GM19239 (cell line): Measurements from ENCODE around the gene CENPS.

ENCODE experiments used
- DNase-seq: peaks from one replicate; pipeline ENCODE4 v3.0.0; 2011; ENCODE audit warnings: low spot score; ENCODE audit not compliant: insufficient read length
- FAIRE-seq: peaks from 2 replicates; lab custom pipeline; 2011; peaks lifted over from hg19 to GRCh38; lab: Jason Lieb, UNC

Gene CENPS

DNA sequence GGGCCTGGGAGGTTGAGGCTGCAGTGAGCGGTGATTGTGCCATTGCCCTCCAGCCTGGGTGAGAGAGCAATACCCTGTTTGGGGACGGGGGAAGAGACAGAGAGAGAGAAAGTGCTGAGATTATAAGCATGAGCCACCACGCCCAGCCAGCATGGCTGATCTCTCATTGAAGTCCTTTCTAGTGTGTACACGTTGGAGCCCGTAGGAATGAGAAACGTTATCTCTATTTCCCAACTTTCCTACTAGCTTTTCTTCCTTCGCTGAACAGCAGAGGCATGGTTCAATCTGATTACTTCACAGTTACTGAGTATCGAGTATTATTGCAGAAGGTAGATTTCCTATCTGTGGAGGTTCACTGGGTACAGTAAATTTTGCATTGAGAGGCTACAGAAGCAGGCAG is 49.1 kb downstream of the CENPS start:
- no peak for DNase-seq
- FAIRE-seq: no peak

DNA sequence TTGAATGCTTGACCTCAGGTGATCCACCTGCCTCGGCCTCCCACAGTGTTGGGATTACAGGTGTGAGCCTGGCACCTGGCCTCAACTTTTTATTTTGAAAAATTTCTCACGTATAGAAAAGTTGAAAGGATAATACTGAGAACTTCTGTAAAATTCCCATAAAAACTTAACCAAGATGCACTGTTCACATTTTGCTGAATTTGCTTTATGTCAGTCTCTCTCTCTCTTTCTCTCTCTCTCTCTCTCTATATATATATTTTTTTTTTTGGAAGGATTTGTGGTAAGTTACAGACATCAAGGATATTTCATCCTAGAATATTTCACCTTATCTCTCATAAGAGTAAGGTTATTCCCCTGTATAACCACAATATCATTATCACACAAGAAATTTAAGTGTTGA is 50.4 kb downstream of the CENPS start:
- DNase-seq (no peak), FAIRE-seq (no peak)

DNA sequence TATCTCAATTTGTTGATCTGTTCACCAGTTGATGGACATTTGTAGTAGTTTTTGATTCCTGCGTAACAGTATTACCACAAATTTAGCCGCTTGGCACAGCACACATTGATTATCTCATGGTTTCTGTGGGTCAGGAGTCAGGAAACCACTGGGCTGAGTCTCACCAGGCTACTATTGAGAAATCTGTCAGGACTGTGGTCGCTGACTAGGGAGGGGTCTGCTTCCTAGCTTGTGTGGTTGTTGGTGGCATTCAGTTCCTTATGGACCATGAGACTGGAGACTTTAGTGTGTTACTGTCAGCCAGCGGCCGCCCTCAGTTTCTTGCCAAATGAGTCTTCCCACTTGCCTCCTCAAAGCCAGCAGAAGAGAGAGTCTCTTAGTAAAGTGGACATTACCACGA is 54.3 kb downstream of the CENPS start:
- DNase-seq (no peak), FAIRE-seq (no peak)

DNA sequence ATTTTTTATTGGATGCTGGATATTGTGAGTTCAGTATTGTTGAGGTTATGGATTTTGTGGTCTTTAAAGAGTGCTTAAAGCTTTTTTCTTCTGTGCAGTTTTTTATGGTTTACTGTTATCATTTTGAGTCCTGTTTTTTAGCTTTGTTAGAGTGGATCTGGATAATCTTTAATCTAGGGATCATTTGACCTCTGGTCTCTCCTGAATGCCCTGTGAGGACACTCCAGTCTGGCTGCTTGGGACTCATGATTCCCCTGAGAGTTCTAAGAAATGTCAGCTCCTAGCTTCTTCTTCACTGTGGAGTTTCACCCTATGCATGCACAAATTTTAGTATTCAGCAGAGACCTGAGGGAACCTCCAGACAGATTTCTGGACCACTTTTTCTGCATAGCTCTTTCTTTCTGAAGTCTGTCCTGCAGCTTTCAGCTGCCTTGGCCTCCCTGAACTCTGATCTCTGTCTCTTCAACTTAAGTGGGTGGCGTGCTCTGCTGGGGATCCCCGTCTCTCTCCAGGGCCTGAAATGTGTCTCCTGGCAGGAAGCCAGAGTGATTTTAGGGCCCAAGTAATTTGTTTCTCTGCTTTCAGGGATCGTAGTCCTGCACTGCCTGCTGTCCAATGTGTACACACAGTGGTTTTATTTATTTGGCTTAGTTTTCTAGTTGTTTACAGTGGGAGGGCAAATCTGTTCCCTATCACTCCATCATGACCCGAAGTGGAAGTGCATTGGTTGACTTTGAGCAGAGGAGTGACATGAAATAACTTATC is 59.2 kb downstream of the CENPS start:
- no peak for DNase-seq
- FAIRE-seq: no peak

DNA sequence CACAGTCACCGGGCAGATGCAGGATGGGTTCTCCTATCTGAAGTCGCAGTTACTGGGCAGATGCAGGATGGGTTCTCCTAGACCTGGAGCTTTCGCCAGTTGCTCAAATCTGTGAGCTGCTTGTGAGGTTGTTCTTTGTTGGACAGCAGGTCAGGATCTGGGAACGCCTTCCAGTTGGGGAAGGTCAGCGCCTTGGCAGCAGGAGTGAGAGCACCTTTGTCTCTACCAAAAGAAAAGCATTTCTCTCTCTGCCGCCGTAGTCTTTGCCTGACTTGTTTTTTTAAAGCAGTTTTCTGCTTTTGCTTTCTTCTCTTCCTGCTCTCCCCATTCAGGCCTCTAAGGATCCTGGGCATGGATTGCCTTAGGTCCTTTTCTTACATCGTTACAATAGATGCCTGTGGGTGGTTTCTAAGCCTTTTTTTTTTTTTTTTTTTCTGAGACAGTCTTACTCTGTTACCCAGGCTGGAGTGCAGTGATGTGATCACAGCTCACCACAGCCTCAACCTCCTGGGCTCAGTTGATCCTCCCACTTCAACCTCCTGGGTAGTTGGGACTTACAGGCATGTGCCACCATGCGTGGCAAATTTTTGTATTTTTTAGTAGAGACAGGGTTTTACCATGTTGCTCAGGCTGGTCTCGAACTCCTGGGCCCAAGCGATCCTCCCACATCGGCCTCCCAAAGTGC is 60.2 kb downstream of the CENPS start:
- DNase-seq (no peak), FAIRE-seq (no peak)
